Stimulated activated CD8-positive, alpha-beta memory T cell treated with anti-CD3 and anti-CD28 coated beads, Interleukin-12 subunit alpha, Interleukin-12 subunit beta, amount 100 ng/mL, for 24 hours (primary cell): ENCODE results near the gene EIF3A.
"Not testable (repeated sequence)": the region's sequence is repeated elsewhere in the genome, so short reads cannot be mapped to it uniquely, and the experiment has no call there.

Experiments
- DNase-seq: peaks from one replicate; pipeline ENCODE4 v3.0.0-alpha.2; 2020; ENCODE audit errors: extremely low read depth

The EIF3A gene

DNA sequence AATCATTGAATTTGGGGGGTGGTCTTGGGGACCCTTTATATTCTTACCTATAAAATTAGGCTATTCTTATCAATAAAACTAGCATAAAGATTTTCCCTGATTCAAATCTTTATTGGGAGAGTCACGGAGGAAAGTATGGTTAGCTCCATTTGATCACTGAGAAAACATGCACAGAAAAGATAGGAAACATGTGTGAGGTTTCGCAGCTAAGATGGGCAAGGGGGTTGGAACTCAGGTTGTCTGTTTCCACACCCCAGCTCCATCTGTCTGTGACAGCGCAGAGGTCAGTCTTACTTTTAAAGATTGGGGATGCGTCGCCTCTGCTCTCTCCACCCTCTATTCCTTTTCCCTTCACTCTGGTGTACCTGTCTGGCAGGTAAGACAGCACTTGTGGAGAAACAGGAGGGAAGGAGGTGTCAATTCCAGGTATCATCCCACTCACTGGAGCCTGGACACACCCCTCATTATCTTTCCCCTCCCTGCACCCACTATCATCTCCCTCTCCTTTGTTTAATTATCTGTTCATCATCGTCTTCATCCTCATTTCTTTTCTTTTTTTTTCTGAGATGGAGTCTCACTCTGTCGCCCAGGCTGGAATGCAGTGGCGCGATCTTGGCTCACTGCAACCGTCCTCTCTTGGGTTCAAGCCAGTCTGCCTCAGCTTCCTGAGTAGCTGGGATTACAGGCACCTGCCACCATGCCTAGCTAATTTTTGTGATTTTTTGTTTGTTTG is 20.9 kb upstream of the EIF3A start:
- no peak for DNase-seq

DNA sequence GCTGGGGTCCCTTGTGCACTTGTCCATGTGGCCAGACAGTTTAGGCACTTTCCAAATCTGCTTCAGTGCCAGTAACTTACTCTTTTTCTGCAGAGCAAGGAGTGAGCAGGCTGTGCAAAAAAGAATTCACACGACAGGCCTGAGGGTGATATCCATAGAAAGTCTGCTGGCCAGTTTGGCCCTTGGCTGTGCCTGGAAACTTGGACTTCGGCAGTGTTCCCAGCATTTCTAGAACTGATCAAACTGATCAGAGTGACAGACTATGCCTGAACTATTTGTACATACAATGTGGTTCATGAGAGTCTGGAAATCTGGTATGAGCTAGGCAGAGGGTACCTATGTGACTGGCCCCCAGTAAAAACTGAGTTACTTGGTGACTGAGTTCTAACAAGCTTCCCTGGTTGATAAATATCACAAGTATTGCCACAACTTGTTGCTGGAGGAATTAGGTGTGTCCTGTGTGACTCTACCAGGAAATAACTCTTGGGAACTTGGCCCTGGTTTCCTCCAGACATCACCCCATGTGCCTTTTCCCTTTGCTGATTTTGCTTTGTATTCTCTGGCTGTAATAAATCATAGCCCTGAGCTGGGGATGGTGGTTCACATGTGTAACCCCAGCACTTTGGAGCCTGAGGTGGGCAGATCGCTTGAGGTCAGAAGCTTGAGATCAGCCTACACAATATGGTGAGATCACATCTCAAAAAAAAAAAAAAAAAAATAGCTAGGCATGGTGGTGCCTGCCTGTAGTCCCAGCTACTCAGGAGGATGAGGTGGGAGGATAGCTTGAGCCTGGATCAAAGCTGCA is 20.0 kb upstream of the EIF3A start:
- DNase-seq = no peak

DNA sequence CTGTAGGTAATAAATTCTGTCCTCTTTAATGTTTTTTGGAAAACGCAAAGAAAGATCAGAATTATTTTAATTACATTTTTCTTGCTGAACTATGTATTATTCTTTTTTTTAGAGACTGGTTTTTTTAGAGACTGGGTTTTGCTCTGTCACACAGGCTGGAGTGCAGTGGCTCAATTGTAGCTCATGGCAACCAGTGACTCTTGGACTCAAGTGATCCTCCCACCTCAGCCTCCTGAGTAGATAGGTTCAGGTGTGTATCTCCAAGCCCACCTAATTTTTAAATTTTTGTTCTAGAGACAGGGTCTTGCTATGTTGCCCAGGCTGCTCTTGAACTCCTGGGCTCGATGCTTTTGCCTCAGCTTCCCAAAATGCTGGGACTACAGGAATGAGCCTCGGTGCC is 18.0 kb upstream of the EIF3A start:
- no peak for DNase-seq

DNA sequence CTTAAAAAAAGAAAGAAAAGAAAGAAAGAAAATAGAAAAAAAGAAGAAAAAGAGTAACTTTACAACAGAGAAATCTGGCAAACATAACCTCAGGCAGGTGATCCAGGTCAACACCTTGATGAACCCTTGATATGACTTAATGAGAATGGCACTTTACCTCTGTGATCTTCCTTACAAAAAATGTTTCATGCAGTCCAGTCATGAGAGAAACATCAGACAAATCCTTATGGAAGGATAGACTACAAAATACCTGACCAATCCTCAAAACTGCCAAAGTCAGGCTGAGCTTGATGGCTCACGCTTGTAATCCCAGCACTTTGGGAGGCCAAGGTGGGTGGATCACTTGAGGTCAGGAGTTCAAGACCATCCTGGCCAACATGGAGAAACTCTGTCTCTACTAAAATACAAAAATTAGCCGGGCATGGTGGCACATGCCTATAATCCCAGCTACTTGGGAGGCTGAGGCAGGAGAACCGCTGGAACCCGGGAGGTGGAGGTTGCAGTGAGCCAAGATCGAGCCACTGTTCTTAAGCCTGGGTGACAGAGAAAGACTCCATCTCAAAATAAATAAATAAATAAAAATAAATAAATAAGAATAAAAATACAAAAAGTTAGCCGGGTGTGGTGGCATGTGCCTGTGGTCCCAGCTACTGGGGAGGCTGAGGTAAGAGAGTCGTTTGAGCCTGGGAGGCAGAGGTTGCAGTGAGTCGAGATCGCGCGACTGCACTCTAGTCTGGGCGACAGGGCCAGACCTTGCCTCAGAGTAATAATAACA is 16.2 kb upstream of the EIF3A start:
- not testable (repeated sequence) for DNase-seq

DNA sequence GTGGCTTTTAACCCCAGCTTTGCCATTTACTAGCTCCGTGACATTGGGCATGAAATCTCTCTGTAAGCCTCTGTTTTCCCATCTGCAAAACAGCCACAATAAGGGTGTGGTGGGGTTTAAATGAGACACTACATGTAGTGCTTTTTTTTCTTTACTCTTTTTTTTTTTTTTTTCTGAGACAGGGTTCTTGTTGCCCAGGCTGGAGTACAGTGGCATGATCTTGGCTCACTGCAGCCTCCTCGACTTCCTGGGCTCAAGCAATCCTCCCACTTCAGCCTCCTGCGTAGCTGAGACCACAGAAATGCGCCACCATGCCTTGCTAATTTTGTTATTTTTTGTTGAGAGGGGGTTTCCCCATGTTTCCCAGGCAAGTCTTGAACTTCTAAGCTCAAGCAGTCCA is 15.0 kb upstream of the EIF3A start:
- DNase-seq = no peak

DNA sequence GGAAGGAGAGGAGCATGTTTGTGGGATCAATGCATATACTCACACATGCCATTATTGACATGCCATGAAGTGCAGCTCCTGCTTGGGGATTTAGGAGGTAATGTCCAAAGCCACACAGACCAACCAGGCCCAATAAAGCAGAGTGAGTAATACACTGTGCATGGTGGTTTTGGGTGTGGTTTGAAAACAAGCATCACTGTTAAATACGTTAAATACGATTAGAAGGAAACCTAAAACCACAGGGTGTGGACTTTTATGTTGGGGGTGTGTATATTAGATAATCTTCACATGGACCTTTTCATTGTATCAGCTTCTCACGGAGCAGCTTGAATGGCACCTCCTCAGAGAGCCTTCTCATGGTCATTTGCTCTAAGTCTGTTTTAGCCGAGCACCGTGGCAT is 10.4 kb upstream of the EIF3A start:
- DNase-seq = no peak

DNA sequence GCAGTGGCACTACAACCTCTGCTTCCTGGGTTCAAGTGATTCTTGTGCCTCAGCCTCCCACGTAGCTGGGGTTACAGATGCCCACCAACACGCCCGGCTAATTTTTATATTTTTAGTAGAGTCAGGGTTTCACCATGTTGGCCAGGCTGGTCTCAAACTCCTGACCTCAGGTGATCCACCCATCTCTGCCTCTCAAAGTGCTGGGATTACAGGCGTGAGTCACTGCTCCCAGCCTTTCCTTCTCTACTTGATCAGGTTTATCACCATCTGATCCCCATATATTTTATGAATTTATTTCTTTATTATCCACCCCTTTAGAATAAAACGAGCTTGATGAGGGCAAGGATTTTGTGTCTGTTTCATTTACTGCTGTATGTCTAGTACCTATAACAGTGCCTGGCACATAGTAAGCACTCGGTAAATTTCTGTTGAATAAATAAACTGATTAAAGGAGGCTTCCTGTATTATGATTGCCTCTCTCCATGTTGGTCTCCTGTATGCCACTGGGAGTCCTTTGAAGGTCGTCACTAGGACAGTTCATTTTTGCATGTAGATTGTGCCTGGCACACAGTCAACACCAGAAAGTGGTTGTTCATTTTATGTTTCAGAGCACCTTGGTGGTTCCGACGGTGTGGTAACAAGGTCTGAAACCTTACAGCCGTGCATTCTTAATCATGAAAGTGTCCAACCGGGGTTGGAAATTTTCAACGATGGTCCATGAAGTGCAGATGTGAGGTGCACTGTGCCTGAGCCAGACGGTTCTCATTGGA is 9.6 kb upstream of the EIF3A start:
- no peak for DNase-seq

DNA sequence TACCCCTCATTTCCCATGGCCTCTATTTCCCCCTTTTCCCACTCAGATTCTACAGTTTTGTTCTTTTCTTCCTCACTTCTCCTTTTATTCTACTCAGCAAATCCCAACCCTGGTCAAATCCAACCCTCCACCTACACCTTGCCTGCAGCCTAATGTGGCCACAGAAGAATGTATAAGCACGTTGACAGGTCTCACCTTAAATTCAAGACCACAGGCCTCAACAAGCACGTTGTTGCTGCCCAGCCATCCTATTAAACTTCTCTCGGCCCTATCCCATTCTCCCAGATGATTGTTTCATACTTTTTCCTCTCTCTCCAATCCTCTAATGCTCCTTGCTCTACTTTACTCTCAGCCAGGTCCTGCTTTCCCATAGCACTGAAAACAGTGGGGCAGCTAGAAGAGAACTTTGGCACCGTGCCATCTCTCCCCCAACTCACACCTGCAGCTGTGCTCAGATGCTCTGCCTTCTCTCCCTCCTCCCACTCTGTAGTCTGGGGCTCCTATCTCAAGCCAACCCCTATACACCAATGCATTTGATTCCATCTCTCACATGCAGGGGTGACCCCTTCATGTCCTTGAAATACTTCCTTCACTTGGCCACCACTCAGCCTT is 6.8 kb upstream of the EIF3A start:
- DNase-seq = no peak

DNA sequence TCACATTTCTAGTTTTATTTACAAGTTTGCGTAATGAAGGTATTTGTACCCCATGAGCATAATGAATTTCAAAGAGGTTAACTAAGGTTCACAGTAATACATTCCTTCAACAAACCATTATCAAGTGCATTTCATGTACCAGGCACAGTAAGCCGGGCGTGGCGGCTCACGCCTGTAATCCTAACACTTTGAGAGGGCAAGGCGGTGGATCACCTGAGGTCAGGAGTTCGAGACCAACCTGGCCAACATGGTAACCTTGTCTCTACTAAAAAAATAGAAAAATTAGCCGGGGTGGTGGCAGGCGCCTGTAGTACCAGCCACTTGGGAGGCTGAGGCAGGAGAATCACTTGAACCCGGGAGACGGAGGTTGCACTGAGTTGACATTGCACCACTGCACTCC is 4.3 kb upstream of the EIF3A start:
- DNase-seq = no peak

DNA sequence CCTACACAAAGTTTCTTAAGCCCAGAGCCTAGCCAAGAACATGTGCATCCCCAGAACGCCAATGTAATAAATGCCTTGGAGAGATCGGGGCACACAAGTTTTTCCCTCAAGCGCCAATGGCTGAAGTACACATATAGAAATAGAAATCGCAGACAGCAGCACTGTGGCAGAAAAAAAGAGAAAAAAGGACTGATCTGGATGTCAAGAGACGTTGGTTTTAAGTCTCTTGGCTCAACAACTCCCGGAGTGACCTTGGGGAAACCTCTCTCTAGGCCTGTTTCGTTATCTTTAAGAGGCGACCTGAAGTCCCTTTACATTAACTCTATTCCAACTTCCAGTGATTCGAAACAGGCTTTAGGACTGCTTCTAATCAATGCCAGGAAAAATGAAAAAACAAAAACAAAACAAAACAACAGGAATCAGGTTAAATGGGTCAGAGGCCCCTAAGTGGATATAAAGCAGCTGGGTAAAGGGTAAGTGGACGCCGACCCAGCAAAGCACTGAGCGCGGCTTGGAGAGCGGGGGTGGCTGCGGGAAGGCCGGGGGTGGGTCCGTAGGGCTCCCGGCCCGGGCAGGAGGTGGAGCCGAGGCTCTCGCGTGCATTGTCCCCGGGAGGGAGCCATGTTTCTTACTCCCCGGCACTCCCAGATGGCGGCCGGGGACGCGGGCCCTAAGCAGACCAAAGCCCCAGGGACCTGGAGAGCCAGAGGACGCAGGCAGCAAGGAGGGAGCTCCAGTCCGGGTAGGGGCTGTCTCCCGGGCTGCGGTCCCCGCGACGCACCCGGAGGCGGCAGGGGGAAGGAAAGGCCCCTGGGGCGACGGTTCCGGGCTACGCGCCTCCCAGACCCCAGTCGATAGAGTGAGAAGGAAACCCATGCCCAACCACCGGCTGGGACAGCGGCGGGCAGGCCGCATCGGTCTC is 757 bp downstream of the EIF3A start:
- peak; percentile 33 for DNase-seq

DNA sequence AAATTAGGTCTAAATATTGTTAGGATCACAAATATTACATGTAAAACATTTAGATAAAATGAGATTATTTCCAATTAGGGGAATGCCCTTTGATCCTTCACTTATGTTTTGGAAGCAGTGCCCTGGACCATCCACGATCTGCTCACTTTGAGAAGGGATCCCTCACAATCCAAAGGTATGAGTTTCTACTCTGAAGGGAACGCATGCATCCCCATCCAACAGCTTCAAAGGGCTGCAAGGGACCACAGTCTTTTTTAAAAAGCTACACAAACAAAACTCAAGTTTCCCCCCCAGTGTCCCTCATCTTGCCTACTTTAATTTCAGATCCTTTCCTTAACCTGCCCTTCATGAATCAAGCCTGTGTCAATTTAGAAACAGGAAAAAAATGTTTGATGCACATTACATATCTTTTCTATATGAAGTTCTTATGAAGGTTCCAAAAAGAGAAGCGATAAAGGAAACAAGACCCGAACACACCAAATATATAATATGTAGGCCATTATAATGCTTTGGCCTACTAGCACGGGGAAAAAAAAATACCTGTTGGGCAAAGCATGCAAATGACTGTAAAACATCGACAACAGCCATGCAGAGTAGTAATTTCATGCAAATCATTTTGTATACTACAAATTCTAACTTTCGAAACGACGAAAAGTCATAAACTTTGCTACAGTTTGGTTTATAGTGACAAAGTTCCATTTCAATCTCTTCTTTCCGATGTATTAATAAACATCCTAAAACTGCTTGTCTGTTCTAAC is 2.0 kb downstream of the EIF3A start:
- no peak for DNase-seq

DNA sequence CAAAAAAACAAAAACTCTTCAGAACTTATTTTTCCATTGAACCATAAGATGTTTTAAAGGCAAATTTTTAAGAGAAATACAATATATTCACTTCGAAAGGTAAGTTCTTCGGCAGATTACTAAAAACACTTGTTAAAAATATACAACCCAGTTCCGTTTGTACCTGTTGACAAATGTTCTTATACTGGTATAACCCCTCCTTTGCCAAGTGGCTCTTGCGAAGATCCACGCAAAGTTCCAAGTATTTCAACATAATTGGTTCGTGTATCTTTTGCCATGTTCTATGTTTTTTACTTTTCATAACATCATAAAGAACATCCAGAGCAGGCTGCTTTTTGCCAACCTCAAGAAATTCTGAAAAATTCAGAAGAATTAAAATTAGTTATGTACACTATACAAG is 7.0 kb downstream of the EIF3A start:
- DNase-seq = no peak

DNA sequence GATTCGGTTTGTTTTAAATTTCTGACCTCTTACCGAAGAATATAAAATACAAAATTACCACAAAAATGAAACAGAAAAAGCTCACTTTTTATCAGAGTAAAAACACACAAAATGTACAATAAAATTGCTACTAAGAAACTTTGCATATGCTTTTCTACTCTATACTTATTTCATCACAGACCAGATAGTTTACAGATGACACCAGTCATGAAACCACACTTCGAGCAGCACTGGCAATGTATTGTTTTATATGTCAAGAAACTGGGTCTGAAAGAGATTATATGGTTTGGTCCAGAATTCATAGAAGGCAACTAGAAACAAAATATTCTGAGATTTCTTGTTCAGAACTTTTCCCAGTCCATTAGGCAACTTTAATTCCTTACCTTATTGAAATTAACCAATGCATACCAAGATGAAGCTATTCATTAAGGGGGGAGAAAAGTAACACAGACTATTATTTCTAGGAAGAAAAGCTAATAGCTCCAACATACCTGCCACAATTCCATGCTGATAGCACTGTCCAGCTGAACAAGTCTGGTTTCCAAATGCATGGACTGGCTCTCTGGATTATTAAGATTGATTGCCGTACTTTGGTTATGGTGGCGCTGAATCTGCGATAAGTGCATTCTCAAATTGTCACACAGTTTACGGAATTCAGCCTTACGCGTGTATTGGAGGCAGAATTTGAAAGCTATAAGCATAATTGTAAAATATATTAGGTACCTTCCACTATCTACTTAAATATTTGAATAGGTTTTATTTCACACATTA is 10.0 kb downstream of the EIF3A start:
- DNase-seq = no peak

DNA sequence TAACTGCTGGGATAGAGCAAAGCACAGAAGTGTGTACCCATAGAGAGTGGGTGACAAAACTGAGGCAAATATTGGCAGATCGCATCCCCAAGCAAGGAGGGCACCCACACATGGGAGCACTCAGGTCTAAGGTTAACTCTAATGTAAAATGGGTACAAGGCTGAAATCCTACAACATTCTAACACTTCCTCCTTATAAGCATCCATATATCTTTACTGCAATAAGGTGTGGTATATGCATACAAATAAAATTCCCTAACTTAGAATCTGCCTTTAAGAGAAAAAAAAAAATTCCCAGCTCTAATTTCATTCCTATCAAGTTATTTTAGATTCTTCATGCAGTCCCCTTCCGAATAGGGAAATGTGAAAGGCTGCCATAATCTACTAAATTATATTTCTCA is 18.7 kb downstream of the EIF3A start:
- no peak for DNase-seq

DNA sequence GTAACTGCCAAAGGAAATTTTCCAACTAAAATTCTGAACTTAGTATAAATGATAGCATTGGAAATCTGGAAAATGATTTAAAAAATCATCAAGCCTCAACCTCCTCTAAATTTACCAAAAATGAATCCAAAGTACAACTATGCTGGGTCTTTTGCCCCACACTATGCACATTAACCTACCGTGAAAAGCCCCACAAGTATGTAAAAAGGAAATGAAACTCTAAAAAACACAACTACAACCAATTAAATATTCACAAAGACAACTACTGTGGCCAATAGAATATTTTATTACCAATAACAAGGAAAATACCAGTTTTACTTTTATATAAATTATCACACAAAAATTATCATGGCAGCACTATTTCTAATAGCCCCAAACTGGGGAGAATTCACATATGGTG is 19.3 kb downstream of the EIF3A start:
- no peak for DNase-seq

DNA sequence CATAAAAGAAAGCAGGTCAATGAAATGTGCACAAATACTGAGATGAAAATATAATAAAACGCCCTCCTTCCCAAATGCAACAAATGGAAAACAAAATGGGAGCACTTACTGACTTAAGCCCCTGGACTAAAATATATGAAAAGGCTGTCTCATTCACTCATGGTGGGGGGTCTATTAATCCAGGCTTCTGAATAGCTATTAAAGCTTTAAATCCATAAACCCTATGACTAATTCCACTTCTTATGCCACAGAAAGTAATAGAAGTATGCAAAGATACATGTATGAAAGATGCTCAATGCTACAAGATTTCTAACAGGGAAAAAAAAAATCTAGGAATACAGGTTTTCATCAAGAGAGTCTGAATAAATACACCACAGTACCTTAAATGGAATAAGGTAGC is 20.5 kb downstream of the EIF3A start:
- no peak for DNase-seq

DNA sequence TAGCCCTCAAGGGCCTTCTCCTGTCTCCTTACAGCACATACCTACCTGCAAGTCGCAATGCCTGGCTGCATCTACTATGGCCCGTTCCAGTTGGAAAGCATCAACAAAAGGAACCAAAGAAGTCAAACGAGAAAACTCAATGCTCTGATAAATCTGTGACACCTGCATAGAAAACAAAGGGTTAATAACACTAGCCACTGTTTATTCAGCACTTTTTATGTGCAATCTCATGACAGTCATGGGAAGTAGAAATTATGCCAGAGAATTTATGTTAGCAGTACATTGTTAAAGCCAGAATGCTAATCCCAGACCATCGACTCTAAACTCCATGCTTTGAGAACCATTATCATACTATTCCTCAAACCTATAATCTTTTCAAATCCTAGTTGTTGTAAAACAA is 21.1 kb downstream of the EIF3A start:
- DNase-seq = no peak

DNA sequence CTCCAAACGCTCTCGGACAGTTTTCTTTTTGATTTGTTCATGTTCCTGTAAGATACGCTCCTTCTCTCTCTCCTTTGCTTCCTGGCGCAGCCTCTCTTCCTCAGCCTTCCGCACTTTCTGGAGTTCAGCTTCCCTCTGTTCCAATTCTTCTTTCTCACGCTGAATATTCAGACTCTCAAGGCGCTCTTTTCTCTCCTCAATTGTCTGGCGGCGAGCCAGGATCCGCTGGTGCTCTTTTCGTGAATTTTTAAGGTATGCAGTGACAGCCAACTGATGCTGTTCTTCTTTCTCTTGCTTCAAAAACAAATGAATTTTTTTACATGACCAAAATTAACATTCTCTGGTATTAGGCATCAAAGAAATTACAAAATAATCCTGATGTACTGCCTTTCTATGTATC is 22.6 kb downstream of the EIF3A start:
- DNase-seq = no peak

DNA sequence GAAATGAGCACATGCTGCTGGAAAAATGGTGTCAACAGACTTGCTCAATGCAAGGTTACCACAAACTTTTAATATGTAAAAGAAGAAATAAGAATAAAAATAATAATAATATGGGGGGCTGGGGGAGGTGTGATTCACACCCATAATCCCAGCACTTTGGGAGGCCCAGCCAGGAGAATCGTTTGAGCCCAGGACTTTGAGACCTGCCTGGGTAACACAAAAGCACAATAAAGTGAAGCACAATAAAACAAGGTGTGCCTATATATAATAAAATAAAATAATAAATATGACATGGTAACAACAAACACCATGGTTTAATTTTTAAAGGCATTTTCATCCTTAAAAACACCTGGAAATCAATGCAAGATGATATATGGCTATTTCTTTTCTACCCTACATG is 25.1 kb downstream of the EIF3A start:
- DNase-seq = no peak
